ENCODE data around the gene TUBE1.

DNA sequence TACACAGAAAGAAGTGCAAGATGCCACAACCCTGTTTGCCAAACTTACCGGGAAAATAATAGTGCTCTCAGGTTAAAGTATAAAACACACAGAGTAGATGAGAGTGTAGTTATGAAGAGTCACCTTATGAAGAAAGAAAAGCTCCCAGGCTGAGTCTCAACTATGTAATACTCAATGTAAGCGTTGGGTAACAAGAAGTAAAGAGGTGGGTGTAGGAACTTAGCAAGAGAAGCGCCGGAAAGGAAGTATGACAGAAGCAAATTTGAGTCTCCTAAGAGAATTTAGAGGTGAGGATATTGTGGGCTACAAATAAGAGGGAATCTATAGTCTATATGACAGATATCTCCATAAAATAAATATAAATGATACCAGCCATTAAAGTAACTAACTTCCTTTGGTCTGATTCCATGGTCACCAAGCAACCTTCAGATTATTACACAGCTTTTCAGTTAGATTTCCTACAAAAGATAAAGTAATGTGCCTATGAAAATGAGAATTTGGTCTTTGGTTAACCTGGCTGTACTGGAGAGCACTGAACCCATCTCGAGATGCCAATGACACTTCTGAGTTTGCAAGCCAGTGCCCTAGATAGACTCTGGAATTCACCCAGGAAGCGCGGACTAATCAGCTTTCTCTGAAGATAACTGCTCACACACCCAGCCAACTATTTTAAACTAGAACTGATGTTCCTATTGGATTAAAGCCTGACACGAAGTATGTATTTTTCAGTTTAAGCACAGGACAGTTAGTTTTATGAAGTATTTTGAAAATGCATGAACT is 1.8 kb downstream of the TUBE1 start:
- TF ChIP-seq CTCF (IDR thresholded peaks at IDR 0.05) (no peak), ZFX (IDR thresholded peaks at IDR 0.05; ENCODE audit: borderline replicate concordance) (no peak)
